ENCODE results near the gene UBE2QL1.

UBE2QL1 gene

GRCh38 chr5:6442333-6442732 lies 6.3 kb upstream of the UBE2QL1 start:
- Histone ChIP-seq H3K79me2 (ENCODE audit: insufficient read depth, low read length) (no peaks in the 10 kb centered on the region), H3K27me3 (ENCODE audit: insufficient read depth, low read length) (no peaks in the 10 kb centered on the region), H3K9ac (ENCODE audit: low read length) (no peak overlapping the region), H3K4me2 (ENCODE audit: low read length) (no peak overlapping the region), H3K36me3 (ENCODE audit: insufficient read depth, low read length) (no peaks in the 10 kb centered on the region), H3K4me3 (ENCODE audit: low read depth, low read length, poor library complexity, severe bottlenecking) (no peak overlapping the region), H3K4me1 (ENCODE audit: insufficient read depth, low read length, severe bottlenecking) (no peaks in the 10 kb centered on the region), H2AFZ (ENCODE audit: low read length) (no peak overlapping the region), H3K9me2 (ENCODE audit: low read depth, low read length) (no peaks in the 10 kb centered on the region), H3K27ac (ENCODE audit: low read depth, low read length, poor library complexity, severe bottlenecking) (no peak overlapping the region), H3K9me3 (ENCODE audit: low read length) (no peaks in the 10 kb centered on the region), H4K20me1 (ENCODE audit: insufficient read depth, low read length) (no peaks in the 10 kb centered on the region), H3F3A (ENCODE audit: insufficient read depth, low read length) (no peaks in the 10 kb centered on the region)
- no peak for TF ChIP-seq CTCF (IDR thresholded peaks at IDR 0.05; ENCODE audit: low read length)
- TF ChIP-seq EZH2 (IDR thresholded peaks at IDR 0.05; ENCODE audit: borderline replicate concordance, low read length), result no peak

- no peaks in the 10 kb centered on the region for H4K20me1 ChIP-seq (ENCODE audit: insufficient read depth, low read length)
- no peak overlapping the region for H3K4me2 ChIP-seq (ENCODE audit: low read length)
- no peak overlapping the region for H3K27ac ChIP-seq (ENCODE audit: low read depth, low read length, poor library complexity, severe bottlenecking)
- H3K9me2 ChIP-seq (ENCODE audit: low read depth, low read length), result no peaks in the 10 kb centered on the region
- no peaks in the 10 kb centered on the region for H3K27me3 ChIP-seq (ENCODE audit: insufficient read depth, low read length)
- no peak overlapping the region for H3K4me3 ChIP-seq (ENCODE audit: low read depth, low read length, poor library complexity, severe bottlenecking)
- H3K36me3 ChIP-seq (ENCODE audit: insufficient read depth, low read length), result no peaks in the 10 kb centered on the region
- H3K9ac ChIP-seq (ENCODE audit: low read length), result no peak overlapping the region
- H3K9me3 ChIP-seq (ENCODE audit: low read length), result no peaks in the 10 kb centered on the region
- no peaks in the 10 kb centered on the region for H3K79me2 ChIP-seq (ENCODE audit: insufficient read depth, low read length)
- TF ChIP-seq EZH2 (IDR thresholded peaks at IDR 0.05; ENCODE audit: borderline replicate concordance, low read length), result no peak
- no peak for TF ChIP-seq CTCF (IDR thresholded peaks at IDR 0.05; ENCODE audit: low read length)
- no peak overlapping the region for H2AFZ ChIP-seq (ENCODE audit: low read length)
- no peaks in the 10 kb centered on the region for H3K4me1 ChIP-seq (ENCODE audit: insufficient read depth, low read length, severe bottlenecking)
- H3F3A ChIP-seq (ENCODE audit: insufficient read depth, low read length), result no peaks in the 10 kb centered on the region
Measured at GRCh38 chr5:6443326-6443725, 5.3 kb upstream of the UBE2QL1 start.

- Histone ChIP-seq H3K4me1 (ENCODE audit: insufficient read depth, low read length, severe bottlenecking) (no peaks in the 10 kb centered on the region), H3K27me3 (ENCODE audit: insufficient read depth, low read length) (no peaks in the 10 kb centered on the region), H3K9me3 (ENCODE audit: low read length) (no peaks in the 10 kb centered on the region), H2AFZ (ENCODE audit: low read length) (no peak overlapping the region), H3K4me3 (ENCODE audit: low read depth, low read length, poor library complexity, severe bottlenecking) (no peak overlapping the region), H3K27ac (ENCODE audit: low read depth, low read length, poor library complexity, severe bottlenecking) (no peak overlapping the region), H3K36me3 (ENCODE audit: insufficient read depth, low read length) (no peaks in the 10 kb centered on the region), H3K4me2 (ENCODE audit: low read length) (no peak overlapping the region), H3K9me2 (ENCODE audit: low read depth, low read length) (no peaks in the 10 kb centered on the region), H4K20me1 (ENCODE audit: insufficient read depth, low read length) (no peaks in the 10 kb centered on the region), H3K9ac (ENCODE audit: low read length) (no peak overlapping the region), H3F3A (ENCODE audit: insufficient read depth, low read length) (no peaks in the 10 kb centered on the region), H3K79me2 (ENCODE audit: insufficient read depth, low read length) (no peaks in the 10 kb centered on the region)
- TF ChIP-seq CTCF (IDR thresholded peaks at IDR 0.05; ENCODE audit: low read length) (no peak), EZH2 (IDR thresholded peaks at IDR 0.05; ENCODE audit: borderline replicate concordance, low read length) (no peak)
Measured at GRCh38 chr5:6446042-6446441, 2.6 kb upstream of the UBE2QL1 start.

Measured in OCI-LY1 (cell line).